T-helper 2 cell treated with Interferon-gamma antibody and Interleukin-4, amounts not matched to agents 100 ng/mL and 5 ng/mL, for 36 hours (primary cell): ENCODE measurements around the gene UPK3BL1. TPM values are rescaled to one million over a fixed set of nuclear protein-coding genes. Genes with fewer than 3 reads are reported as not detected.
"Not testable (repeated sequence)": the region's sequence is repeated elsewhere in the genome, so short reads cannot be mapped to it uniquely, and the experiment has no call there.

ENCODE experiments used
- intact Hi-C: fragments of 100-400 bp; cut with micrococcal nuclease; formaldehyde crosslinking; loops from one replicate; pipeline ENCODE4 v1.15.1; 2023
- total RNA-seq: library from RNA; stranded (reverse); gene quantifications from 2 replicates; pipeline ENCODE4 v1.2.3, GENCODE V29; 2022

The UPK3BL1 gene
- 16.6 and 25.2 TPM in 2 replicates for total RNA-seq

GRCh38 chr7:102642691-102643090 lies at the start of gene UPK3BL1:
Gene UPK3BL1 (minus strand): TSS chr7:102642791. CDS start chr7:102642741, 50 bp downstream.
- intact Hi-C loops, result not testable (repeated sequence)

- intact Hi-C loops, result not testable (repeated sequence)
Observed at GRCh38 chr7:102690602-102691001, 48.0 kb upstream of the UPK3BL1 start.

- intact Hi-C loops, result not testable (repeated sequence)
Observed at GRCh38 chr7:102689436-102690282, 47.1 kb upstream of the UPK3BL1 start.

- intact Hi-C loops, result not testable (repeated sequence)
Observed at GRCh38 chr7:102688299-102689036, 45.9 kb upstream of the UPK3BL1 start.

- intact Hi-C loops, result not testable (repeated sequence)
Observed at GRCh38 chr7:102682560-102682959, 40.0 kb upstream of the UPK3BL1 start.

- intact Hi-C loops, result not testable (repeated sequence)
Observed at GRCh38 chr7:102680780-102681179, 38.2 kb upstream of the UPK3BL1 start.

GRCh38 chr7:102675545-102675944 lies 33.0 kb upstream of the UPK3BL1 start:
- intact Hi-C loops, result not testable (repeated sequence)

- intact Hi-C loops, result not testable (repeated sequence)
Observed at GRCh38 chr7:102673447-102674067, 31.0 kb upstream of the UPK3BL1 start.

GRCh38 chr7:102671956-102672307 lies 29.3 kb upstream of the UPK3BL1 start:
- intact Hi-C loops, result not testable (repeated sequence)

GRCh38 chr7:102671166-102671955 lies 28.8 kb upstream of the UPK3BL1 start, which contains the start of gene POLR2J2:
Gene POLR2J2 (minus strand): TSS chr7:102671663. CDS start chr7:102671601, 62 bp downstream.
- intact Hi-C loops, result not testable (repeated sequence)

- intact Hi-C loops, result not testable (repeated sequence)
Observed at GRCh38 chr7:102667523-102667922, 24.9 kb upstream of the UPK3BL1 start.

GRCh38 chr7:102666850-102667249 lies 24.3 kb upstream of the UPK3BL1 start:
- intact Hi-C loops, result not testable (repeated sequence)

GRCh38 chr7:102664765-102665164 lies 22.2 kb upstream of the UPK3BL1 start:
- intact Hi-C loops, result not testable (repeated sequence)

GRCh38 chr7:102649924-102650323 lies 7.3 kb upstream of the UPK3BL1 start, which contains the start of gene SPDYE2B:
Gene SPDYE2B (plus strand): TSS chr7:102650319. CDS start chr7:102652349, 2,030 bp downstream.
- intact Hi-C loops, result not testable (repeated sequence)

GRCh38 chr7:102647813-102648212 lies 5.2 kb upstream of the UPK3BL1 start:
- intact Hi-C loops, result not testable (repeated sequence)

- intact Hi-C loops, result not testable (repeated sequence)
Observed at GRCh38 chr7:102643404-102643803, 813 bp upstream of the UPK3BL1 start.

- intact Hi-C loops, result not testable (repeated sequence)
Observed at GRCh38 chr7:102638848-102639247, 3.7 kb downstream of the UPK3BL1 start.

- intact Hi-C loops, result not testable (repeated sequence)
Observed at GRCh38 chr7:102636956-102637355, 5.6 kb downstream of the UPK3BL1 start.

- intact Hi-C loops, result not testable (repeated sequence)
Observed at GRCh38 chr7:102635354-102635753, 7.2 kb downstream of the UPK3BL1 start.

GRCh38 chr7:102634299-102634698 lies 8.3 kb downstream of the UPK3BL1 start:
- intact Hi-C loops, result not testable (repeated sequence)

- intact Hi-C loops, result not testable (repeated sequence)
Observed at GRCh38 chr7:102630622-102631021, 12.0 kb downstream of the UPK3BL1 start.
